Activated CD8-positive, alpha-beta memory T cell treated with anti-CD3 and anti-CD28 coated beads, Interleukin-2, amount 50 U/mL, for 48 hours (primary cell): ENCODE measurements around the gene KCNG2.
A peak's percentile ranks its signal among the peaks of the same experiment; 100 is the strongest.
"Not testable (repeated sequence)": the region's sequence is repeated elsewhere in the genome, so short reads cannot be mapped to it uniquely, and the experiment has no call there.

Source experiments
- DNase-seq: peaks from one replicate; pipeline ENCODE4 v3.0.0-alpha.2; 2020

KCNG2 gene

GRCh38 chr18:79872527-79873444 lies 75.0 kb downstream of the KCNG2 start:
- peak; percentile 34 for DNase-seq

- no peak for DNase-seq
Observed at GRCh38 chr18:79873449-79874110, 75.8 kb downstream of the KCNG2 start.

- DNase-seq: no peak
Observed at GRCh38 chr18:79874553-79875530, 77.1 kb downstream of the KCNG2 start.

GRCh38 chr18:79875531-79875919 lies 77.8 kb downstream of the KCNG2 start:
- no peak for DNase-seq

- peak; percentile 25 for DNase-seq
Observed at GRCh38 chr18:79875931-79876461, 78.3 kb downstream of the KCNG2 start.

- no peak for DNase-seq
Observed at GRCh38 chr18:79876497-79876896, 78.8 kb downstream of the KCNG2 start.

GRCh38 chr18:79877163-79878091 lies 79.7 kb downstream of the KCNG2 start:
- no peak for DNase-seq

- not testable (repeated sequence) for DNase-seq
Observed at GRCh38 chr18:79878246-79878645, 80.5 kb downstream of the KCNG2 start.

- no peak for DNase-seq
Observed at GRCh38 chr18:79878741-79879378, 81.1 kb downstream of the KCNG2 start.

GRCh38 chr18:79879566-79879965 lies 81.8 kb downstream of the KCNG2 start:
- peak; percentile 43 for DNase-seq

GRCh38 chr18:79881695-79882094 lies 84.0 kb downstream of the KCNG2 start:
- DNase-seq: no peak

- no peak for DNase-seq
Observed at GRCh38 chr18:79882522-79883241, 84.9 kb downstream of the KCNG2 start.

- DNase-seq: no peak
Observed at GRCh38 chr18:79883461-79884293, 85.9 kb downstream of the KCNG2 start.

GRCh38 chr18:79884294-79884962 lies 86.7 kb downstream of the KCNG2 start:
- peak; percentile 43 for DNase-seq

GRCh38 chr18:79884963-79885728 lies 87.4 kb downstream of the KCNG2 start:
- peak; percentile 52 for DNase-seq

GRCh38 chr18:79887181-79888000 lies 89.7 kb downstream of the KCNG2 start:
- DNase-seq: peak; percentile 43

GRCh38 chr18:79888016-79888415 lies 90.3 kb downstream of the KCNG2 start:
- no peak for DNase-seq
